ENCODE results near the gene TSR3.
A peak's percentile ranks its signal among the peaks of the same experiment; 100 is the strongest.

Gene TSR3

DNA sequence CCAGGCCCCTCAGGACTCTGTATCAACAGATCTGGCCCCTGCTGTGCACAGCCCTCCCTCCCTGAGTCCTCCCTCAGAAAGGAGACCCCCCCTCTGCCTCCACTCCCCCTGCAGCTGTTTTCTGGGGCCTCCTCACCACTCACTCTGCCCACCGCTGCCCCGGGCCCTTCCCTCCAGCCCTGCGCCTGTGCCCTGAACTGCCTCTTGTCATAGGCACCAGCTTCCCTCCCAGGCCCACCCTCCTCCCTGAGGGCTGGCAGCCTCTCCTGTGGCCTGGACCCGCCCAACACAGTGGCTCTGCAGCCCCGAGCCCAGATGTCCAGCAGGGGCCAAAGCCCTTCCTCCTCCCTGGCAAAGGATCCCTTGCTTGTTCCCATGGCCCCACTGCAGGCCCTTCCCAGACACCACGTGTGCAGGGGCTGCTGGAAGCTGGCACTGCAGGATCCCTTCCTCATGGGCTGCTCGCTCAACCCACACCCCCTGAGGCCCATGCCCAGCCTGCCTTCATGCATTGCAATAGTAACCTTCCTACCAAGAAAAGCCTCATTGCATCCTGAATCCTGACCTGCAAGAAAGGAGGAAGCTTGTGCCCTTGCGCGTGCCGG is 25.8 kb upstream of the TSR3 start:
- DNase-seq = no peak

DNA sequence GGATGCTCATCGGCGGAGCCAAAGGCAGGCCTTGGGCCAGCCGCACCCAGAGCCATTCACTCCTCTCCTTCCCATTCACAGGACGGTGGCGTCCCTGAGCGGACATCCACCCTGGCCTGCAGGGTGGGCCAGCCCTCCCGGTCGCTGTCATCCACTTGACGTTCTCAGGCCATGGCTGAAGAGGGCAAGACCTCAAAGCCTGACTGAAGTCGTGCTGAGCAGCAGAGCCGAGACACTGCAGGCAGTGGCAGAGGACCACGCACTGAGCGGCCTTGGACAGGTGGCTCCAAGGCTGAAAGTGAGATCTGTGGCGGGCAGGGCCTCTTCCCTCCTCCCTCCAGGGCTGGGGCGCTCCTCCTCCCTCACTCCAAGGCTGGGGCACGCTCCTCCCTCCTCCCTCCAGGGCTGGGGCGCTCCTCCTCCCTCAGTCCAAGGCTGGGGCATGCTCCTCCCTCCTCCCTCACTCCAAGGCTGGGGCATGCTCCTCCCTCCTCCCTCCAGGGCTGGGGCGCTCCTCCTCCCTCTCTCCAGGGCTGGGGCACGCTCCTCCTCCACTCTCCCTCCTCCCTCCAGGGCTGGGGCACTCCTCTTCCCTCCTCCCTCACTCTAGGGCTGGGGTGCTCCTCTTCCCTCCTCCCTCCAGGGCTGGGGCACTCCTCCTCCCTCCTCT is 24.2 kb upstream of the TSR3 start:
- DNase-seq = no peak

DNA sequence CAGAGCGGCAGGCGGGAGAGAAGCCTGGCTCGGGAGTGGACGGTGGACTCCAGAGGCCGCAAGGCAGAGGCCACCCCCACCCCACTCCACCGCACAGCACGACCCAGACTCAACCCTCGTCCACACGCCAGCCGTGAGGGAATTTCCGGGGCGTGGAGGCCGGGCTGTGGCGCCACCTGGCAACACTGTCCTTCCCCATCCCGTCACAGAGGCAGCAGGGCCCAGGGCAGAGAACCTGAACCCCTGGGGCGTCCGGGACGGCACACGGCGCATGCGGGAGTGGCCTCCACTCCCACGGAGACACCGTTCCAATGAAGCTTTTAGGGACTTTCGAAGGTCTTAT is 23.6 kb upstream of the TSR3 start:
- DNase-seq = no peak

DNA sequence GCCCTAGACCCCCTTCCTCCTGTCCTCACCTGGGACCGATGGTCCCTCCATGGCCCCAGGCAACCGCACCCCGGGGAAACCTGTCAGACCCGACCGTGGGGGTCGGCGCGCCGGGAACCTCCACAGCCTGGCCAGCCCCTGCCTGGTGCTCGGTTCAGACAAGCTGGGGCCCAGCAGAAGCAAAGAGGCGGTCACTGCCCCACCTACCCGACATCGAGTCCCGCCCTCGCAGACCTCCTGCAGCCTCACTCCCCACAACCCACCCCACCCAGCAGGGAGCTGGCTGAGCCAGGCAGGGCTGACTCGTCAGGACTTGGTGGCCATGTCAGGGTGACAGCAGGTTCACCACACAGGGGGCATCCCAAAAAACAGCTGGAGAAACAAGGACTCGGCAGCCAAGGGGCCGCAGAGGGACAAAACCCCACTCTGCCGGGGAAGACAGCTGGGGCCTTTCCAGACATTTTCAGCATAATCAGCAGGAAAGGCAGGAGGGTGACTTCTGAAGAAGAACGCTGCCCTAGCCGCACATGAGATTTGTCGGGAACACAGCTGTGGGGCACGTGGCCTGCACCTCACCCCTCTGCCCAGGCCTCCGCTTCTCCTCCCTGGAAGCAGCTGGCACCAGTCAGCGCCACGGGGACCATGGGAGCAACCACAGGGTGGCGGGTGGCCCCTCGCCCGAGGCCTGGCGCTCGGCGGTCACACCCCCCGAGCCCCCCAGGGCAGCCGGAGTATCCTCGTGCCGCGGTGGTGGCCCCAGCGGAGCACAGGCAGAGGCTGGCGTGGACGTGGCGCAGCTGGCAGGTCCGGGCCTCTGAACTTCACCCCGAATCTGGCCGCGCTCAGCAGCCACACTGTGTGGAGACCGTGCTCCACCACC is 23.0 kb upstream of the TSR3 start:
- no peak for DNase-seq

DNA sequence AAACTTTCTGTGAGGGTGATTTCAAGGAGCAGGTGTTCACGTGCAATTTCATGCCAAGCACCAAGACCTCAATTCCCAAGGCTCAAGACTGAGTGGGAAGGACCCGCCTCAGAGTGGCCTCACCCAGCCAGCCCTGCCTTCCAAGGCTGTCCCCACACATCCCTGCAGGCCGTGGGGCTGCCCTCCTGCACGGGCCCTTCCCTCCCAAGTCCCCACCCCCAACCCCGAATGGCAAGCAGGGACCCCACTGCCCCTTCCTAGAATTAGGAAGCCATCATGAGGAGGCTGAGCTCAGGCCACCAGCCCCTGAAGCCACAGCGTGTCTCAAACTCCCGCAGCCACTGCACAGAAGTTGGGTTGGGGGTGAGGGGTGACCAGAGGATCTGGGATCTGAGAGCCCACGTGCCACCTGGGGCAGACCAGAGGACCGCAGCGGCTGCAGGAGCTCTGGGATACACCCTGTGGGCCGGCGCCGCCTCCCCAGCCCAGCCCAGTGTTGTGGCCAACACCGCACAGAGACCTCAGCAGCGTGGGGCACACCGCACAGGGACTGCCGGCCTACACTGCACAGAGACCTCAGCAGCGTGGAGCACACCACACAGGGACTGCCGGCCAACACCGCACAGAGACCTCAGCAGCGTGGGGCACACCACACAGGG is 20.7 kb upstream of the TSR3 start:
- DNase-seq = no peak

DNA sequence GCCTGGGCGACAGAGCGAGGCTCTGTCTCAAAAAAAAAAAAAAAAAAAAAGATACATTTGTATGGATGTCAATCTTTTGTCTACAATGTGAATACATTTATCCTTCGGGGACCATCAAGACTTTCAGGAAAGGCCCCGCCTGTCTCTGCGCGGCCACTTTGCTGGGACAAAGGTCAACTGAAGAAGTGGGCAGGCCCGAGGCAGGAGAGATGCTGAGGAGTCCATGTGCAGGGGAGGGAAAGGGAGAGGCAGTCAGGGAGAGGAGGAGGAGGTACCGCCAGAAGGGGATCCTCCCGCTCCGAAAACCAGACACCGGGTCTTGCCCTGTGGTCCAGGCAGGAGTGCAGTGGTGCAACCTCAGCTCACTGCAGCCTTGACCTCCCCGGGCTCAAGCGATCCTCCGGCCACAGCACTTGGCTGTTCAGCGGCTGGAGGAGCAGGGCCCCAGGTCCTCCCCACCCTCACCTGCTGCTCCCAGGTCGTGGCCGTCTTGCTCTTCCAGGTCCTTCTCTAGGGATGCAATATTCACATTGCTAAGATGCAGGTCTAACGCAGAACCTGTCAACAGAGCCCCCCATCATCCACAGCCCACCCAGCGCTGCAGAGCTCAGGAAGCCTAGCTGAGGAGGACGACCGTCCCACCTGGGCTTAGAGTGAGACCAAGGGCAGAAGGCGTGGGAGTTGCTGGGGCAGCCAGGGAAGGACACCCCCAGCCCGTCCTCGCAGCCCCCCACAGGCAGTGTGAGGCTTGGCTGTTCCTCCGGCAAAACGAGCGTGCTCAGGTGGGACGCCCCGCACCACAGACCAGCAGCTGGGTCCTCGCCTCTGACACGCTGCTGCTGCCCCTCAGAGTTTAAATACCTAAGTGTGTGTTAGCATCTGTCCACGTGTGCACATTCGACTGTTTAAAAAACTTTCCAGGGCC is 19.6 kb upstream of the TSR3 start:
- no peak for DNase-seq

DNA sequence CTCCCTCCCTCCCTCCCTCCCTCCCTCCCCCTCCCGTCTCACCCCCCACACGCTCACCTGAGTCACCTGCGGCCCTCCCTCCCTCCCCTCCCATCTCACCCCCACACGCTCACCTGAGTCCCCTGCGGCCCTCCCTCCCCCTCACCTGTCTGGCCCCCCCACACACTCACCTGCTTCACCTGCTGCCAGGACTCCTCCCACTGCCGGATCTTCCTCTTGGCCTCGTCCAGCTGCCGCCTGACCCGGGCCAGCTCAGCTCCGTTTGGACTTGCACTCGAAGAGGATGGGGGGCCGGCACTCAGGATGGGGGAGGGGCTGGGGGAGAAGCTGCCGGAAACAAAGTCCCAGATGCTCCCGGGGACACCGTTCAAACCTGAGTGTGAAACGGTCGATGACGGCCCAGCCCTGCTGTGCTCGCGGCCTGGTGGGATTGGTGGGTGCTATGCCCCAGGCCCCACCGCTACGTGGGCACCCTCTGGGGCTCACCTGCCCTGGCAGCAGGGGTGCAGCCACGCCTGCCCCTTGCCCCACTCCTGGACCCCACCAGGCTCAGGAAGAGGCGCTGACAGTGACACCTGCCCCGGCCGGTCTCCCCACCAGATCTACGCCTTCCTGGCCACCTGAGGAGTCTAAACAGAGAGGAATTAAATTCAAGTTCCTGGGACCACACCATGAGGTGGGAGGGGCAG is 16.0 kb upstream of the TSR3 start:
- DNase-seq = no peak

DNA sequence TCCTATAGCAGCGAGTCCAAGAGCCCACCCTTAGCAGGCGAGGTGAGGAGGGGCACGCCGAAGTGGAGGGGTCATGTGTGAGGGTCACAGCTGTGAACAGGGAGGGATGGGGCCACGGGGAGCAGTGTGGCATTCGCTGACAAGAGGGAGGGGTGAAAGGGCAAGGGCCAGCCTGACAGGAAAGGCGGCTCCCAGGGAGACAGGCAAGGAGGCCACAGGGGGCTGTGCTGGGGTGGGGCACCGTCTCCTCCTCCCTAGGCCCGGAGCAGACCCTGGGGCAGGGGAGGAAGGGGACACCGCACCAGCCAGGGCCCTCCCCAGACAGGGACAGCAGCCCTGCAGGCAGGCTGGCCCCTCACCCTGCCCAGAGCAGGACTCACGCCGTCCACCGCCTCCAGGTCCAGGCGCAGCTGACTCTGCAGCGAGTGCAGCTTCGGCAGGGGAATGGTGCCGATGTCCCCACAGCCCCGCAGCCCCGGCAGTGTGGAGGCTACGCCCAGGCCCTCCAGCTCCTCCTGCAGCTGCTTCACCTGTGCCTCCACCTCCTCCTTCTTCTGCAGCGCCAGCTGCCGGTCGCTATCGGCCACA is 15.1 kb upstream of the TSR3 start:
- no peak for DNase-seq

DNA sequence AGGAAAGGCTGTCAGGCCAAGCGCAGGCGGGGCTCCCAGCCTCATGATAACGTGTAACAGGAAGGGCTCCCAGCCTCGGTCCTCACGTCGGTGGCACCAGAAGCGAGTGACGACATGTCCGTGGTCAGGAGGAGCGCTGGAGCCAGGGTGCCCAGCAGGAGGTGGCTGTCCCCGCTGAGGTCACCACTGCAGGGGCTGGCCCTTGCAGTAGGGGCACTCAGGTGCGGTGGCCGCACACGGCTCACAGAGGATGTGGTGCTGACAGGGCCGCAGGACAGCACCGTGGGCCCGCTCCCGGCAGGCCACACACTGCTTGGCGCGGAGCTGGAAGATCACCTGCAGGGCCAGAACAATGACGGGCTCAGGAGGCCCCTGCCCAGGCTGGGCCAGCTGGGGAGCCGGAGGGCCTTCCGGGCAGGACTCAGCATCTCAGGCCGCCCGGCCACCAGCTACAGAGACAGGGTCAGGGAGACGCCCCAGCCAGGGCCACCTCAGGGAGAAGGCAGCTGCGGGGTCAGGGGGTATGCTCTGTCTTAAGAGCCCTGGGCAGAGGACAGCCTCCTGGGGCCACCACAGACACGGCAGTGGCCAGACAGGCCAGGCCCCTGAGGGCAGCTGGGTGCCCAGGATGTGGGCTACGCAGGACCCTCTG is 14.5 kb upstream of the TSR3 start:
- DNase-seq = no peak

DNA sequence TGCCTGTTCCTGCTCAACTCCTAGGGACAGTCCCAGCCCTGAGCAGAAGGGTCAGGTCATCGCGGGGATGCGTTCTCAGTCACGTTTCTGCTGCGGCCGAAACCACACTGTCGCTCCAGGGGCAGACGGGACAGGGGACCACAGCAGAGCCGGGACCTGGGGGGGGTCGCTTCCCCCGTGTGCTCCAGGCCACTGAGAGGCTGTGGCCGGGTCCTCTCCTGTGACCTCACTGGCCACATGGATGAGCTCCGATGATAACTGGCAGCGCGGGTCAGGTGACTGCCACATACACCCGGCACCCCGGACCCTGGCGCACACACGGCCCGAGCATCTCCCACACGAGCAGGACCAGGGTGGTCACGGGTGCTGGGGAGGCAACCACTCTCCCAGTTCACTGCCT is 12.8 kb upstream of the TSR3 start:
- no peak for DNase-seq

DNA sequence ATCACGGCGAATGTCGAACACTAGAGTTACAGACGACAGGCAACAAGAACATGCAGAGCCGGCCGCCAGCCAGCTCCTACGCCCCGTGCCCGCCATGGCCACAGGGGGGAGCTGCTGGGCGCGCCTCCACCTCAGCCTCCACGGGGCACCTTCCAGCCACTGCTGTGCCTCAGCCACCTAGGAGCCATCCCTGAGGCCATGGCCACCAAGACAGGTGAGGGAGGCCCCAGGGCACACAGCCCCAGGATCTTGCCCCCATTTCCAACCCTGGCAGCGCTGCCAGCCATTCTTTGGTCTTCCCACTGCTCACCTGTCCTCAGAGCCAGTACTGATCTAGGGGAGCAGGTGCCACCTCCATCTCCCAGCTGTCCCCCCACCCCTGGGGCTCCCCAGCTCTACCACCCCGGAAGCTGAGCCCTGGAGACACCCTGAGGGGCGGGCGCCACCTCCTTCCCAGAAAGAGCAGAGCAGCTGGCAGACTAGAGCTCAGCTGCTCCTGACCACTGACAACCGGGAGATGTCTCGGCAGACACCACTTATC is 11.9 kb upstream of the TSR3 start:
- peak; percentile 48 for DNase-seq

DNA sequence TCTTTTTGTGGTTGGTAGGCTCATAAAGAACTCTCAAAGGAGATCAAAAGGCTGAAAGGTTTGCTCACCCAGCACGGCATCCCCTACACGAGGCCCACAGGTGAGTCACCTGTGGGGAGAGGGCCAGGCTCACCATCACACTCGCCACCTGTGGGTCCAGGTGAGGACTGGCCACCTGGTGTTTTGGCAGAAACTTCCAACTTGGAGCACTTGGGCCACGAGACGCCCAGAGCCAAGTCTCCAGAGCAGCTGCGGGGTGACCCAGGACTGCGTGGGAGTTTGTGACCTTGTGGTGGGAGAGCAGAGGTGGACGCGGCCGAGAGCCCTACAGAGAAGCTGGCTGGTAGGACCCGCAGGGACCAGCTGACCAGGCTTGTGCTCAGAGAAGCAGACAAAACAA is 11.1 kb upstream of the TSR3 start:
- DNase-seq = no peak

DNA sequence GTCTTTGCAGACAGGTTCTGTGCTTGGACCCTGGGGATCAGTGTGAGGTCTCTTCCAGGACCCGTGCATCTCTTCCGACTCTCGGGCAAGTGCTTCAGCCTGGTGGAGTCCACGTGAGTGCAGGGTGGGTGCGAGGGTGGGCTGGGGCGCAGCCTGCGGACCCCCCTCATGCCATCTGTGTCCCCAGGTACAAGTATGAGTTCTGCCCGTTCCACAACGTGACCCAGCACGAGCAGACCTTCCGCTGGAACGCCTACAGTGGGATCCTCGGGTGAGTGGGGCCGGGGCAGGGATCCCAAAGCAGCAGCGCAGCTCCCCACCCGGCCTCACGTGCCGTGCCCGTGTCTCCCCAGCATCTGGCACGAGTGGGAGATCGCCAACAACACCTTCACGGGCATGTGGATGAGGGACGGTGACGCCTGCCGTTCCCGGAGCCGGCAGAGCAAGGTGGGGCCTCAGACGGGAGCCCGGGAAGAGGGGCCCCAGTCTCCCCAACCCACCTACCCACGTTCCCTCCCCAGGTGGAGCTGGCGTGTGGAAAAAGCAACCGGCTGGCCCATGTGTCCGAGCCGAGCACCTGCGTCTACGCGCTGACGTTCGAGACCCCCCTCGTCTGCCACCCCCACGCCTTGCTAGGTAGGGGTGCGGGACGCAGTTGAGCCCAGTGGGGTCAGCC is 10.1 kb upstream of the TSR3 start:
- no peak for DNase-seq

DNA sequence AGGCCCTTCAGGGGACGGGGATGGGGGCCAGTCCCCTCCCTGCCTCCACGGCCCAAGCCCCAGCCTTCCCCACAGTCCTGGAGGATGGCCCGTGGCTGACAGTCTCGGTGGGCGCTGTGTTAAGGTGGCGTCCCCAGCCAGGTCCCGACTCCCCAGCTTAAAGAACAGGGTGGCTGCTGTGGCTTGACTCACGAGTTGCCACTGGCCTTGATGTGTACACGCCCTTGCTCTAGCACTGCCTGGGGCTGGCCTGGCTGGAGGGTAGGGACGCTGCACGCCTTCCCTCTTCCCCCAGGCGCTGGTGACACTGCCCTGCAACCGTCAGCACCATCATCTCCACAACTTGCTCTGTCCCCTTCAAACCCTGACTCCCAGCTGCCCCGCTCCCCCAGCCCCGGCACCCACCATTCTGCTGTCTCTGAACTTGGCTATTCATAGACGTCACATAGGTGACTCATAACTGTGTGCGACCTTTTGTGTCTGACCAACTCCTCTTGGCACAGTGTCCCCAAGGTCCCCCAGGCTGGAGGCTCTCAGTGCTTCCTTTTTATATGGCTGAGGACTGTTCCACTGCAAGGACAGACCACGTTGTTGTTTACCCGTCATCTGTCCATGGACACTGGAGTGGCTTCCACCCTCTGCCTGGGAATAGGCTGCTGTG is 6.4 kb upstream of the TSR3 start:
- no peak for DNase-seq

DNA sequence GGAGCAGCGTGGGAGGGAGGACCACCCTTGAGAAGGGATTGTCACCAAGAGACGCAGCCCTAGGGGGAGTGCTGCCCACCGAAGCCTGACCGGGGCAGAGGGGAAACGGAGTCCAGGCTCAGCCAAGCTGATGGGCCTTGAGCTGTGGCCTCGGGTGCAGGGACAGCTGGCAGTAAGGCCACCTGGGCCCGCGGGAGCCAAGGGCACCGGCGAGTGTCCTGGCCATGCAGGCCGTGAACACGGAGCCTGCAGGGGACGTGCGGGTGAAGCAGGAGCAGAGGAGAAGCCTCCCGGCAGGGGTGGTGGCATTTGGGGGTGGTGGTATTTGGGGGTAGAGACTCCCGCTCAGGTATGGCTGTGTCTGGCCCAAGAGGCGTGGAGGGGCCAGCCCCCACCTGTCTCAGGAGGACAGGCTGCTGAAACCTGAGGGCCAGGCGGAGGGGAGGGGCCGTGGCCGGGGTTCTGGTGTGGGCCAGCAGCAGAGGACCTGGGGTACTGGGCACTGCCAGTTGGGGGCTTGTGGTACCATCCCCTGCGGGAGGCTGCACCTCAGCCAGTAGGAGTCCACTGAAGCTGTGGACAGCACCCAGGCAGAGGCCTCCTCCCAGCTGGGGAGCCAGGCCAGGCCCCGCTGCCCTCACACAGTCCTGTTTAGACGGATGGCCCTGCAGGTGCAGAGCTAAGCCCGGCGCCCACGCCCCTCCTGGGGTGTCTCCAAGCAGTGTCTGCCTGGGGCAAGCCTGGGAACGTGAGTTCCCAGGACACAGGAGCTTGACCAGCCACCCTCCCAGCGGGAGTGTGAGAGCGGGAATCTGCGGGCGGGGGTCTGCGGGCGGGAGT is 4.6 kb upstream of the TSR3 start:
- DNase-seq = no peak

DNA sequence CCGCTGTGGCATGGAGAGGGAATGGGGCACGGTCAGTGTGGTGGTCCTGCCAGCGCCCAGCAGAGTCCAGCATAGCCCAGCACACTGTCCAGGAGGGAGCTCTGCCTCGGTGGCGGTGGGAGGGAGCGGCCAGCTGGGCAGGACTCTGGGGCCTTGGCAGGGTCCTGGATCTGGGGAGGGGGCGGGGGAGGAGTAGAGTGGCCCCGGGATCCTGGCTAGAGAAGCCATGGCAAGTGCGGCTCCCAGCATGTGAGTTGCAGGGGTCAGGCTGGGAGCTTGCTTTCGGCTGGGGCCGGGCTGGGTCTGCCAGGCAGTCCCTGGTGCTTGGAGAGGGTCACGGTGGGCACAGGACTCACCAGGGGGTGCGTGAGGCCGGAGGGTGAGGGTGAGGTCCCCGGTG is 3.9 kb upstream of the TSR3 start:
- no peak for DNase-seq

DNA sequence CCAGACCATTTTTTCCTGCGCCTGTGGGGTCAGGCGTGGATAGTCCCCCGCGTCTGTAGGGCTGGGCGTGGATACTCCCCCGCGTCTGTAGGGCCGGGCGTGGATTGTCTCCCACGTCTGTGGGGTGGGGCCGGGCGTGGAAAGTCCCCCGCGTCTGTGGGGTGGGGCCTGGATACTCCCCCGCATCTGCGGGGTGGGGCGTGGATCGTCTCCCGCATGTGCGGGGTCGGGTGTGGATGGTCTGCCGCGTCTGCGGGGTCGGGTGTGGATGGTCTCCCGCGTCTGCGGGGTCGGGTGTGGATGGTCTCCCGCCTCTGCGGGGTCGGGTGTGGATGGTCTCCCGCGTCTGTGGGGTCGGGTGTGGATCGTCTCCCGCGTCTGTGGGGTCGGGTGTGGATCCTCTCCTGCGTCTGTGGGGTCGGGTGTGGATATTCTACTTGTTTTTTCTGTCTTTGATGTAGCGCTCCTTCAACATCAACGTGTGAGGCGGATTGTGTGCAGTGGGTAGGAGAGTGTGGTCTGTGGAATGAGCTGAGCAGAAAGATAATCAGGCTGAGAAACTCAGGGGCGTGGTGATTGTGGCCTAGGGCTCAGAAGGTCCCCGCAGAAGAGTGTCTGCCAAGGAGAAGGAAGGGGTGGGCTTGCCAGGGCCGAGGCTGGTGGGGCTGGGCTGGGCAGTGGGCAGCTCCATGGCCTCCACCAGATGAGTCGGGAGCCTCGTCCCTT is 3.3 kb upstream of the TSR3 start:
- no peak for DNase-seq

DNA sequence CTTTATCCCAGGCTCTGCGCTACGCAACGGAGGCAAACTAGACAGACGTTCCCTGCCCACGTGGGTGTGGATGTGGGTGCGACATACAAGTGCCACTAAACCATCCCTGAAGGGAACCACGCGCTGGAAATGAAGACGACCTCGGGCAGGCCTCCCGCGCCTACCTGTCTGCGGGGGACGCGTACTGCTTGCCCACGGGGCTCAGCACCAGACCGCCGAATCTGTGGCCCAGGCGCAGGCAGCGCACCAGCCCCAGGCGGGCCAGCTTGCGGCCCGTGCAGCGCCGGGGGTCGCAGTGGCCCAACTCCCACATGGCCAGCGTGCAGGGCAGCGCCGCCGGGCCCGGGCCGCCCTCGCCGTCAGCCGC is 480 bp downstream of the TSR3 start:
- DNase-seq = no peak

Data from effector CD8-positive, alpha-beta T cell (primary cell).